HG02943 (cell line): Measurements from ENCODE around the gene EMP1.

Source experiments
- ATAC-seq: cut with Tn5 transposase; IDR thresholded peaks from one replicate; pipeline ENCODE4 v1.9.1; 2021; ENCODE audit warnings: mild to moderate bottlenecking, low read depth, moderate library complexity; ENCODE audit not compliant: unreplicated experiment

Gene EMP1

GRCh38 chr12:13215056-13215455 lies 18.5 kb downstream of the EMP1 start:
- ATAC-seq: no peak

- ATAC-seq: no peak
Observed at GRCh38 chr12:13218641-13219040, 22.1 kb downstream of the EMP1 start.

GRCh38 chr12:13219320-13219719 lies 22.8 kb downstream of the EMP1 start:
- ATAC-seq: no peak

GRCh38 chr12:13220838-13221237 lies 24.3 kb downstream of the EMP1 start:
- no peak for ATAC-seq

GRCh38 chr12:13222076-13222475 lies 25.6 kb downstream of the EMP1 start:
- ATAC-seq: no peak

GRCh38 chr12:13223179-13223804 lies 26.8 kb downstream of the EMP1 start:
- ATAC-seq: no peak

GRCh38 chr12:13223941-13224340 lies 27.4 kb downstream of the EMP1 start:
- no peak for ATAC-seq

GRCh38 chr12:13227191-13227590 lies 30.7 kb downstream of the EMP1 start:
- ATAC-seq: no peak

- ATAC-seq: no peak
Observed at GRCh38 chr12:13228579-13228978, 32.1 kb downstream of the EMP1 start.

- ATAC-seq: no peak
Observed at GRCh38 chr12:13229504-13229903, 33.0 kb downstream of the EMP1 start.

- ATAC-seq: no peak
Observed at GRCh38 chr12:13230500-13230899, 34.0 kb downstream of the EMP1 start.

- ATAC-seq: no peak
Observed at GRCh38 chr12:13233830-13234641, 37.5 kb downstream of the EMP1 start.

GRCh38 chr12:13238204-13238603 lies 41.7 kb downstream of the EMP1 start:
- no peak for ATAC-seq

GRCh38 chr12:13241833-13242488 lies 45.4 kb downstream of the EMP1 start:
- ATAC-seq: no peak

- no peak for ATAC-seq
Observed at GRCh38 chr12:13242936-13243335, 46.4 kb downstream of the EMP1 start.

GRCh38 chr12:13243516-13244070 lies 47.1 kb downstream of the EMP1 start:
- no peak for ATAC-seq

- no peak for ATAC-seq
Observed at GRCh38 chr12:13247596-13247995, 51.1 kb downstream of the EMP1 start.

GRCh38 chr12:13248964-13249363 lies 52.4 kb downstream of the EMP1 start:
- no peak for ATAC-seq

GRCh38 chr12:13250416-13250815 lies 53.9 kb downstream of the EMP1 start:
- no peak for ATAC-seq

GRCh38 chr12:13251521-13251920 lies 55.0 kb downstream of the EMP1 start:
- ATAC-seq: no peak

- no peak for ATAC-seq
Observed at GRCh38 chr12:13252024-13252423, 55.5 kb downstream of the EMP1 start.
